OCI-M1 (cell line): ENCODE measurements around the gene KLHL17.
"Not testable (repeated sequence)": the region's sequence is repeated elsewhere in the genome, so short reads cannot be mapped to it uniquely, and the experiment has no call there.

Experiments
- DNase-seq: peaks from one replicate; lab custom pipeline; 2025; lab: John Stamatoyannopoulos, UW

Gene KLHL17

GRCh38 chr1:970242-970972 lies 10.0 kb downstream of the KLHL17 start:
- DNase-seq = no peak

GRCh38 chr1:970973-971730 lies 10.8 kb downstream of the KLHL17 start:
- no peak for DNase-seq

- no peak for DNase-seq
Measured at GRCh38 chr1:971751-972506, 11.5 kb downstream of the KLHL17 start.

- no peak for DNase-seq
Measured at GRCh38 chr1:972726-973458, 12.5 kb downstream of the KLHL17 start.

- DNase-seq = no peak
Measured at GRCh38 chr1:973459-974292, 13.3 kb downstream of the KLHL17 start.

- no peak for DNase-seq
Measured at GRCh38 chr1:974293-974640, 13.9 kb downstream of the KLHL17 start.

- no peak for DNase-seq
Measured at GRCh38 chr1:974687-975328, 14.4 kb downstream of the KLHL17 start.

- DNase-seq = no peak
Measured at GRCh38 chr1:975365-975764, 15.0 kb downstream of the KLHL17 start.

- DNase-seq = peak; percentile 74
Measured at GRCh38 chr1:975896-976683, 15.7 kb downstream of the KLHL17 start.

GRCh38 chr1:976791-977190 lies 16.4 kb downstream of the KLHL17 start:
- DNase-seq = not testable (repeated sequence)

GRCh38 chr1:978069-978834 lies 17.9 kb downstream of the KLHL17 start:
- DNase-seq = no peak

- no peak for DNase-seq
Measured at GRCh38 chr1:978835-979743, 18.7 kb downstream of the KLHL17 start.

GRCh38 chr1:979744-980072 lies 19.3 kb downstream of the KLHL17 start:
- DNase-seq = no peak

GRCh38 chr1:980137-980571 lies 19.8 kb downstream of the KLHL17 start:
- no peak for DNase-seq

GRCh38 chr1:980602-981395 lies 20.4 kb downstream of the KLHL17 start:
- DNase-seq = no peak

- no peak for DNase-seq
Measured at GRCh38 chr1:981491-981954, 21.1 kb downstream of the KLHL17 start.

GRCh38 chr1:981955-982558 lies 21.7 kb downstream of the KLHL17 start, which contains the start of gene PERM1:
PERM1 (minus strand) TSS chr1:982093; CDS start chr1:981029, 1,064 bp downstream.
- no peak for DNase-seq
